SK-N-MC (cell line): ENCODE data around the gene DLGAP5.

ENCODE experiments used
- DNase-seq: peaks from one replicate; pipeline ENCODE4 v3.0.0-alpha.2; 2011; ENCODE audit warnings: low read depth, low spot score
- H3K27ac ChIP-seq: fragments of 200-600 bp; sonication (generic); 2 replicates; pipeline ENCODE4 v1.5.1; 2016; ENCODE audit warnings: mixed run types
- H3K36me3 ChIP-seq: fragments of 200-600 bp; sonication (generic); 2 replicates; pipeline ENCODE4 v1.6.1; 2017; ENCODE audit warnings: antibody characterized with exemption, low read length, mixed read lengths; ENCODE audit not compliant: insufficient read depth
- H3K4me3 ChIP-seq: fragments of 200-600 bp; sonication (generic); 2 replicates; pipeline ENCODE4 v1.5.1; 2016
- H3K9ac ChIP-seq: fragments of 200-600 bp; sonication (generic); 2 replicates; pipeline ENCODE4 v1.8.0; 2017; ENCODE audit warnings: mixed run types, mixed read lengths; ENCODE audit not compliant: insufficient read length
- H3K9me3 ChIP-seq: fragments of 200-600 bp; sonication (generic); 2 replicates; pipeline ENCODE4 v1.6.1; 2017; ENCODE audit warnings: low read depth, mild to moderate bottlenecking, antibody characterized with exemption, low read length, moderate library complexity, mixed read lengths
- EZH2 ChIP-seq: fragments of 200-600 bp; sonication (generic); IDR thresholded peaks from one replicate; pipeline ENCODE4 v1.6.1; 2017; ENCODE audit warnings: antibody characterized with exemption
- FOXP2 ChIP-seq: optimal IDR thresholded peaks from 2 replicates; pipeline ENCODE3; 2011; ENCODE audit warnings: mild to moderate bottlenecking, moderate library complexity; ENCODE audit not compliant: insufficient read depth; ENCODE audit errors: extremely low read length, control extremely low read depth
- POLR2AphosphoS5 ChIP-seq: IDR thresholded peaks from 2 replicates; pipeline ENCODE4 v1.6.1; 2012; ENCODE audit warnings: mild to moderate bottlenecking, low read depth, low read length, borderline replicate concordance

Gene DLGAP5

DNA sequence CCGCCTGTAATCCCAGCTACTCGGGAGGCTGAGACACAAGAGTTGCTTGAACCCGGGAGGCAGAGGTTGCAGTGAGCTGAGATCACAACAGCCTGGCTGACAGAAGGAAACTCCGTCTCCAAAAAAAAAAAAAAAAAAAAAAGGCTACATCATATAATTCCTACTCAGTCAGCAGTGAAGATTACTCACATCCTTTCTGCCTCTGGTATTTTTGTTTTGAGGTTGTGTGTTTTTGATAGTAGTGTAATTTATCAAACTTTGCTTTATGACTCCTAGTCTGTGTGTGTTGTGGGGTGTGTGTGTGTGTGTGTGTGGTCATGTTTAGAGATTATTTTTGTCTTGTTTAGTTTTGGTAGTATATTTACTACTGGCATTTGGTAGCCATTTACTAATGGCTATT lies 29.8 kb upstream of the DLGAP5 start:
- DNase-seq, result no peak
- H3K9me3 ChIP-seq, result no peaks in the 10 kb centered on the region
- H3K36me3 ChIP-seq, result no peaks in the 10 kb centered on the region
- H3K27ac ChIP-seq, result no peak overlapping the region
- no peak overlapping the region for H3K9ac ChIP-seq
- TF ChIP-seq POLR2AphosphoS5, result no peak
- no peak for TF ChIP-seq FOXP2
- TF ChIP-seq EZH2, result no peak
- no peak overlapping the region for H3K4me3 ChIP-seq

- Histone ChIP-seq H3K4me3 (no peak overlapping the region), H3K9me3 (no peaks in the 10 kb centered on the region), H3K36me3 (no peaks in the 10 kb centered on the region), H3K9ac (no peak overlapping the region), H3K27ac (no peak overlapping the region)
- TF ChIP-seq POLR2AphosphoS5 (no peak), EZH2 (no peak), FOXP2 (no peak)
- no peak for DNase-seq
Observed at GRCh38 chr14:55220230-55220629, 28.8 kb upstream of the DLGAP5 start.

DNA sequence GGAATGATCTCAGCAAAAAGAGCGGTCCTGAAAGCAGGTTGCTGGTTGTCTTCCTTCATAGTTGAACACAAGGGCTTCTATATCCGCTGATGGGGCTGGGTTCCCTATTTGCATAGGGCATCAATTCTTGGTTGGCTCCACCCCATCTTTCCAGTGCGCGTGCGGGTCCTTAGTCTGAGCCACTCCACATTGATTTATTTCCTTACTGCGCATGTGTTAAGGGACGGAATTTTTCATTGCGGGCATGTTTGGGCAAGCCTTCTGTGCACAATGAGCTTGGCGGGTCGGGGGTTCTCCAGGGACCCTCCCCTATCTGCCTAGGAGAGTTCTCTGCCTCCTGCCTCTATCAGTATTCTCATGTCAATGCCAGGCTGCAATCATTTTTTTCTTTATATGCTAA lies 21.2 kb upstream of the DLGAP5 start:
- H3K36me3 ChIP-seq, result no peaks in the 10 kb centered on the region
- H3K9me3 ChIP-seq, result no peaks in the 10 kb centered on the region
- H3K4me3 ChIP-seq, result no peak overlapping the region
- no peak overlapping the region for H3K27ac ChIP-seq
- H3K9ac ChIP-seq, result no peak overlapping the region
- no peak for DNase-seq
- TF ChIP-seq FOXP2, result no peak

- Histone ChIP-seq H3K36me3 (no peaks in the 10 kb centered on the region), H3K4me3 (no peak overlapping the region), H3K9ac (no peak overlapping the region), H3K27ac (peak overlapping the region; percentile 60; the same call in 1 of the 2 replicates), H3K9me3 (no peaks in the 10 kb centered on the region)
- TF ChIP-seq EZH2 (no peak), POLR2AphosphoS5 (no peak), FOXP2 (no peak)
- no peak for DNase-seq
Observed at GRCh38 chr14:55207832-55208231, 16.4 kb upstream of the DLGAP5 start.

DNA sequence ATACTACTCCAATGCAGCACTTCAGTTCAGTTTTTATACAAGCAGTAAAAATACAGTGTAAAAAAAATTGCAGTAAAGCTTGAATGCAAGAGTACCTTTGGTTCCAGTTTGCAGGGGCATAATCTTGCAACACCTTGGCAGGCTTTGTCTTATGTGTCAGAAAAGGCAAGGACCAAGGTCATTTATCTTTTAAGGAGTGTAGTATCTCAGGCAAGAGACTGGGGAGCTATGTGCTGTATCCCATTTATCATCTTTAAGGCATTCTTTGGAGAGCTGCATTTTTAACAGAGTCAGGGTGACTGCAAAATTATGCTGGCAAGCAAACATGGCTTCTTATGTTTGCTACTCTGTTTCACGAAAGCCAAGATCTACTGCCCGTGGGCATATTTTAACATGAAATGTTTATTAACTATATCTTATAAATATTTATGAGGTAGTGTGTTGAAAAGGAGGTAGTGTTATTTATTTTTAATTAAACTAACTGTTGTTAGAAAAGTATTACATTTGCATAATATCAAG lies 14.8 kb upstream of the DLGAP5 start:
- peak overlapping the region; percentile 54 for H3K4me3 ChIP-seq
- H3K9me3 ChIP-seq, result no peaks in the 10 kb centered on the region
- H3K27ac ChIP-seq, result peak overlapping the region; percentile 86
- no peak for TF ChIP-seq POLR2AphosphoS5
- no peak for TF ChIP-seq FOXP2
- TF ChIP-seq EZH2, result no peak
- peak; percentile 50 for DNase-seq
- H3K36me3 ChIP-seq, result no peaks in the 10 kb centered on the region
- H3K9ac ChIP-seq, result peak overlapping the region; percentile 43

DNA sequence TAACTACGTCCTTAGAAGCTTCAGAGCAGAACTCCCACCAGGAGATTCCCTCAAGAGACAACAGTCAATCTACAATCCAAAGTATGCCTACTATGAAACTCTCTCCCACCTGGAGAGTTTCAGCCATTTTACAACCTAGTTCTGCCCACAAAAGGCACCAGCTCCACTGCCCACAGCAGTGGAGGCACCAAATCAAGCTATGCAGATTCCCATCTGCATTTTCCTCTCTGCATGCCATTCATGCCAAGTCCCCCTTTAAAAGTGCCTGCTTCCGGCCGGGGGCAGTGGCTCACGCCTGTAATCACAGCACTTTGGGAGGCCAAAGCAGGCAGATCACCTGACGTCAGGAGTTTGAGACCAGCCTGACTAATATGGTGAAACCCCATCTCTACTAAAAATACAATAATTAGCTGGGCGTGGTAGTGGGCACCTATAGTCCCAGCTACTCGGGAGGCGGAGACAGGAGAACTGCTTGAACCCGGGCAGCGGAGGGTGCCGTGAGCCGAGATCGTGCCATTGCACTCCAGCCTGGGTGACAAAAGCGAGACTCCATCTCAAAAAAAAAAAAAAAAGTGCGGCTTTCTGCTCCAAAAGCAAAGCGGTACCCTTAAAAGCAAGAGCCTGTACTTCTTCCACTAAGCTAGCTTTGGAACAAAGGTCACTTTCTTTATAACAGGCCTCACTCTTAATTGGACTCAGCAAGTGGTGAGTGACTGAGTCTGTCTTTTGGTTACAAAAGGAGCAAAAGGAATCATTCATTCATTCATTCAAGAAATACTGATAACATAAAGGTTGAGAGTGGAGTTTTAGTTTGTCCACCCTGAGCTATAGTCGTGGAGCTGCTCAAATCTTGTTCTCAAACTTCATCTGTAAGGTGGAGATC lies 10.1 kb upstream of the DLGAP5 start:
- Histone ChIP-seq H3K9ac (no peak overlapping the region), H3K27ac (no peak overlapping the region), H3K9me3 (no peaks in the 10 kb centered on the region), H3K36me3 (no peaks in the 10 kb centered on the region), H3K4me3 (no peak overlapping the region)
- DNase-seq, result no peak
- no peak for TF ChIP-seq FOXP2
- no peak for TF ChIP-seq EZH2
- no peak for TF ChIP-seq POLR2AphosphoS5

DNA sequence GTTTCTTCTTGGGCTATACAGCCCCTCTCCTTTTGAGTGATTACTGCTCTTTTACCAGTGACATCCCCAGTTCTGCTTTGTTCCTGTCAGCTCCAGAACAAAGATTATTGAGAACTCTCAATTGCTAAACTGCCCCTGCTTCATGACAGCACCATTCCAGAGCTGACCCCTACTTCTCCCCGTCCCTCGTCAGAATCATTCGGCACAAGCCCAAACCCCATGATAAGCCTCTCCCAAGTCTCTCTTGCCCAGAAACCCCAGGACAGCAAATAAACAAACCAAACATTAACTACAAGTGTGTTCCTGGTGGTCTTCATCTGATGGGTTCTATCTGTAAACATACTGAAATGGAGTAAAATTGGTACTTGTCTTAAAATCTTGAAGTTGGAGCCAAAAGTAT lies 9.3 kb upstream of the DLGAP5 start:
- Histone ChIP-seq H3K36me3 (no peaks in the 10 kb centered on the region), H3K4me3 (no peak overlapping the region), H3K27ac (no peak overlapping the region), H3K9ac (no peak overlapping the region), H3K9me3 (no peaks in the 10 kb centered on the region)
- DNase-seq, result no peak
- TF ChIP-seq POLR2AphosphoS5 (no peak), EZH2 (no peak), FOXP2 (no peak)

DNA sequence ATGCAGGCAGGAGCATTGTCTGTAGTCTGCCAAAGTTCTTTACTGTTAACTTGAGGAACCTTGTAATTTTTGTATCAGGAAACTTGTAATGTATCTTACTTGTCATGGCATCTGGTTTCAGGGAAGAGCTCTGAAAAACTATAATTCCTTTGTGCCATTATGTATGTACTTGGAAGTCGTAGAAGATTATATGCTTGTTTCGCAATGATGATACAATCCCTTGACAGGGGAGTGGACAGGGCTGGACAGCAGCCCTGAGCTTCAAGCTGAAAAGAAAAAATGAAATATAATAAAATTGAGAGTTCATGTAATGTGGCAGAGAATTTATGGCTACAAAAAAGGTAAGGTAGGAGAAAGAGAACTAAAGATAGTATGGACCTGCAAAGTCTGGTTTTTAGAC lies 7.4 kb upstream of the DLGAP5 start:
- no peak for TF ChIP-seq POLR2AphosphoS5
- TF ChIP-seq FOXP2, result no peak
- no peak for TF ChIP-seq EZH2
- no peak overlapping the region for H3K9ac ChIP-seq
- no peaks in the 10 kb centered on the region for H3K36me3 ChIP-seq
- no peaks in the 10 kb centered on the region for H3K9me3 ChIP-seq
- DNase-seq, result no peak
- no peak overlapping the region for H3K4me3 ChIP-seq
- H3K27ac ChIP-seq, result no peak overlapping the region

GRCh38 chr14:55194656-55195355 lies 3.4 kb upstream of the DLGAP5 start:
- Histone ChIP-seq H3K9me3 (no peaks in the 10 kb centered on the region), H3K9ac (no peak overlapping the region), H3K36me3 (peaks cover 9% of the 10 kb centered on the region; the same call in 1 of the 2 replicates), H3K4me3 (no peak overlapping the region), H3K27ac (no peak overlapping the region)
- no peak for TF ChIP-seq POLR2AphosphoS5
- TF ChIP-seq EZH2, result no peak
- no peak for TF ChIP-seq FOXP2
- DNase-seq, result no peak
